Heart left ventricle (tissue), 16 donors: ENCODE results near the gene FBXL14. TPM values are rescaled to one million over a fixed set of nuclear protein-coding genes. Genes with fewer than 3 reads are reported as not detected.

Source experiments
- ATAC-seq, 4 donors: fragments of 200-7000 bp; cut with Tn5 transposase; one replicate each; pipeline ENCODE4 v1.9.1; 2020 to 2022; ENCODE audit warnings: moderate library complexity in 4 of 4, mild to moderate bottlenecking in 3 of 4, moderate number of reproducible peaks in 1 of 4
- DNase-seq, 5 donors: peaks; one replicate each; pipeline ENCODE4 v3.0.0-alpha.2; 2020
- H3K27ac ChIP-seq, 12 donors: fragments of 200-600 bp; sonication (generic) in 4 of 12; one replicate each; pipeline versions ENCODE4 v1.5.0 to v1.8.0; 2016 to 2022; ENCODE audit warnings: mild to moderate bottlenecking in 2 of 12
- H3K27me3 ChIP-seq, 9 donors: fragments of 200-600 bp; sonication (generic) in 2 of 9; one replicate each; pipeline versions ENCODE4 v1.5.1 to v1.8.0; 2016 to 2022; ENCODE audit warnings: mild to moderate bottlenecking in 3 of 9
- H3K36me3 ChIP-seq, 9 donors: fragments of 200-600 bp; sonication (generic) in 2 of 9; one replicate each; pipeline versions ENCODE4 v1.5.0 to v1.8.0; 2018 to 2022; ENCODE audit warnings: mild to moderate bottlenecking in 2 of 9
- H3K4me1 ChIP-seq, 12 donors: fragments of 200-600 bp; sonication (generic) in 4 of 12; one replicate each; pipeline versions ENCODE4 v1.5.0 to v1.8.0; 2016 to 2022; ENCODE audit warnings: mild to moderate bottlenecking in 3 of 12
- H3K4me3 ChIP-seq, 12 donors: fragments of 200-600 bp; sonication (generic) in 4 of 12; one replicate each; pipeline versions ENCODE4 v1.5.0 to v1.8.0; 2017 to 2022; ENCODE audit warnings: mild to moderate bottlenecking in 9 of 12, moderate library complexity in 4 of 12
- H3K9me3 ChIP-seq, 12 donors: fragments of 200-600 bp; sonication (generic) in 4 of 12; one replicate each; pipeline versions ENCODE4 v1.5.0 to v1.8.0; 2016 to 2022; ENCODE audit warnings: mild to moderate bottlenecking in 1 of 12
- POLR2A ChIP-seq, 2 donors: fragments of 450-650 bp; IDR thresholded peaks; one replicate each; pipeline ENCODE4 v1.6.1; 2017; ENCODE audit warnings: antibody characterized with exemption in 2 of 2, mild to moderate bottlenecking in 2 of 2, moderate library complexity in 2 of 2
- WGBS, 4 donors: extraction: QIAGEN DNeasy Blood & Tissue Kit in 2 of 4; methylation state at CpG; one replicate each; pipeline versions ENCODE4 v1.1.5 to v1.1.7; 2013 to 2018; 5-methylcytosine and 5-hydroxymethylcytosine counted together
- intact Hi-C, 10 donors: fragments of 100-400 bp; cut with DNase I; formaldehyde crosslinking; loops; one replicate each; pipeline versions ENCODE4 v1.11.1 to v1.14.2; 2022
- long read RNA-seq, 3 donors: library from polyadenylated mRNA; unstranded; transcript quantifications; one replicate each; pipeline ENCODE4 v2.0.0, GENCODE V29; 2020 to 2021
- polyA plus RNA-seq, 2 donors: library from polyadenylated mRNA; stranded (reverse); fragments of 200-250 nt; gene quantifications; one replicate each; pipeline ENCODE4 v1.2.3, GENCODE V29; 2013
- total RNA-seq, 9 donors: library from RNA; depleted of rRNA in 2 of 9; stranded (reverse); fragments of >200 nt in 2 of 9; fragmentation: NEBNext Ultra II Directional in 3 of 9; extraction: Animal tissue kit (Norgen Biotek cat#: 25700) in 3 of 9; gene quantifications; one replicate each; pipeline versions ENCODE4 v1.1.0 to v1.2.4, GENCODE V29; 2016 to 2023
- TF ChIP-seq, protein P1 (sequence below), 12 donors: fragments of 200-600 bp; sonication (generic) in 4 of 12; IDR thresholded peaks; one replicate each; pipeline versions ENCODE4 v1.5.0 to v1.8.0; 2018 to 2022; ENCODE audit warnings: antibody characterized with exemption in 12 of 12, mild to moderate bottlenecking in 5 of 12
- donor health status: ischemic (EF 13 %, LVEDD 7.1; RV severe dilation, severe dysfunction).
- donor health status: healthy with polysubstance abuse.
- donor health status: DM: no; HTN: yes; CAD: no.
- donor health status: DM: no; HTN: no; CAD: no.
- donor health status: ischemic (EF 25% LVEDD 6.9; RV normal size, moderate dysfunction).
- donor health status: ischemic (EF 25% LVEDD 5.7; RV mildly dilated, moderate dysfunction).
- donor health status: healthy.
- donor health status: DM: yes; HTN: yes; CAD: no.
- donor health status: ischemic (EF 35%, LVEDD 5.7; RV mildly dilated, moderate dysfunction).
- donor health status: nonischemic (EF 11% LVEDD 7.7; RV severe dilation, severe dysfunction).
- donor health status: DM: yes; HTN: yes; CAD: no.
- donor health status: PGD.
- donor health status: ischemic (EF 29% LVEDD 5.4; RV normal size, mild dysfunction).
- donor health status: nonischemic (EF 23%, LVEDD 6.1; RV moderate dilation, normal function).

FBXL14 gene, protein sequence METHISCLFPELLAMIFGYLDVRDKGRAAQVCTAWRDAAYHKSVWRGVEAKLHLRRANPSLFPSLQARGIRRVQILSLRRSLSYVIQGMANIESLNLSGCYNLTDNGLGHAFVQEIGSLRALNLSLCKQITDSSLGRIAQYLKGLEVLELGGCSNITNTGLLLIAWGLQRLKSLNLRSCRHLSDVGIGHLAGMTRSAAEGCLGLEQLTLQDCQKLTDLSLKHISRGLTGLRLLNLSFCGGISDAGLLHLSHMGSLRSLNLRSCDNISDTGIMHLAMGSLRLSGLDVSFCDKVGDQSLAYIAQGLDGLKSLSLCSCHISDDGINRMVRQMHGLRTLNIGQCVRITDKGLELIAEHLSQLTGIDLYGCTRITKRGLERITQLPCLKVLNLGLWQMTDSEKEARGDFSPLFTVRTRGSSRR
- total RNA-seq (10 to 100 TPM in 1 of 9 donors, 1 to 10 TPM in 8; 4.7 to 10.1 (median 8.4) TPM), polyA plus RNA-seq (1 to 10 TPM; 1.7 to 9.0 TPM)
- long read RNA-seq, donor 1, partial matches to known transcripts = 0 of 16 reads
- long read RNA-seq, donor 1, other reads (novel, unspliced or antisense) = 16 of 16 reads
- long read RNA-seq, donor 2, partial matches to known transcripts = 0 of 3 reads
- long read RNA-seq, donor 2, other reads (novel, unspliced or antisense) = 3 of 3 reads
- long read RNA-seq, donor 3, partial matches to known transcripts = 0 of 19 reads
- long read RNA-seq, donor 3, other reads (novel, unspliced or antisense) = 19 of 19 reads

DNA sequence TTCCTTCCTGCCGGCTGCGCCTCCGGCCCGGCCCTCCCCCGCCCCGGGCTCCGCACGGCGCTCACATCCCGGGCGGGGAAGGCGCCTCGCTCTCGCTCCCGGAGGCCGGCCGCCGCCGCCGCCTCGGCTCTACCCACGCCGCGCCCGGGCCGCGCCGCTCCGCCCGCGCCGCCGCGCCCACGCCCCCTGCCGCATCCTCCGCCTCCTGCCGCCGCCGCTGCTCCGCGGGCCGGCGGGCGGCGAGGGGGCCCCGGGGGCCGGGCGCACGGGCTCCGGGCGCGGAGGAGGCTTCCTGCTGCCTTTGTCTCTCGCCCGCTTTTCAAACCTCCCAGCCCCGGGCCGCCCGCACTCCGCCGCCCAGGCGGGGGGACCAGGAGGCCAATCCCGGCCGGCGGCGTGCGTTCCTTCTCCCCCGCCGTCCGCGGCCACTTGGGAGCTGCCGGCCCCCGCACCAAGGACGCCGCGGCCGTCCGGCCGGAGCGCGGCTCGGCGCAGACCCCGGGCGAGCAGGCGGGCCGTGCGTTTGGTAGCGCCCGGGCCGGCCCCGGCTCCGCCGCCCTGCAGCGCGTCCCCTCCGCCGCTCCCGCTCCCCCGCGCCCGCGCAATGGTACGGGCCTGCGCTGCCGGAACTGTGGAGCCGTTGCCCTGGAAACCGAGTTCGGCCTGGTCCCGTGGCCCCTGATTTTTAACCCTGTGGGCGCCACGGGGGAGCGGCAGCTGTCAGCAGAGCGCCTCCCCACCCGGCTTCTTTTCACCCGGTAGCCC is at the start of gene FBXL14:
Gene FBXL14 (minus strand): TSS at position 321 of the 765 bp plus-strand sequence. CDS start 515 bp downstream, outside the sequence.
- H3K36me3 ChIP-seq = no peaks in the 10 kb centered on the region
- intact Hi-C loops = loop anchor here in 4 of 10 donors (2.0 to 10.0 kb wide), 6 partner anchors 392 to 1020 kb away; partner anchors contain the start of genes ERC1 (in 2 of the 4) and RAD52 (in 1 of the 4)
- ATAC-seq = peak; percentile 74 to 83 (median 82)
- H3K4me3 ChIP-seq = peak within 1 kb of the TSS; percentile 58 to 99 (median 86)
- DNase-seq = peak; percentile 93 to 95 (median 94)
- peak within 1 kb of the TSS; percentile 87 to 97 (median 93) for H3K27ac ChIP-seq
- H3K9me3 ChIP-seq = no peaks in the 10 kb centered on the region
- TF ChIP-seq POLR2A (IDR thresholded peaks at IDR 0.05) = peak in 1 of 2 donors; percentile 40
- TF ChIP-seq, protein P1, sequence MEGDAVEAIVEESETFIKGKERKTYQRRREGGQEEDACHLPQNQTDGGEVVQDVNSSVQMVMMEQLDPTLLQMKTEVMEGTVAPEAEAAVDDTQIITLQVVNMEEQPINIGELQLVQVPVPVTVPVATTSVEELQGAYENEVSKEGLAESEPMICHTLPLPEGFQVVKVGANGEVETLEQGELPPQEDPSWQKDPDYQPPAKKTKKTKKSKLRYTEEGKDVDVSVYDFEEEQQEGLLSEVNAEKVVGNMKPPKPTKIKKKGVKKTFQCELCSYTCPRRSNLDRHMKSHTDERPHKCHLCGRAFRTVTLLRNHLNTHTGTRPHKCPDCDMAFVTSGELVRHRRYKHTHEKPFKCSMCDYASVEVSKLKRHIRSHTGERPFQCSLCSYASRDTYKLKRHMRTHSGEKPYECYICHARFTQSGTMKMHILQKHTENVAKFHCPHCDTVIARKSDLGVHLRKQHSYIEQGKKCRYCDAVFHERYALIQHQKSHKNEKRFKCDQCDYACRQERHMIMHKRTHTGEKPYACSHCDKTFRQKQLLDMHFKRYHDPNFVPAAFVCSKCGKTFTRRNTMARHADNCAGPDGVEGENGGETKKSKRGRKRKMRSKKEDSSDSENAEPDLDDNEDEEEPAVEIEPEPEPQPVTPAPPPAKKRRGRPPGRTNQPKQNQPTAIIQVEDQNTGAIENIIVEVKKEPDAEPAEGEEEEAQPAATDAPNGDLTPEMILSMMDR (IDR thresholded peaks at IDR 0.05) = peak in 1 of 12 donors; percentile 7
- 0 to 1% (median 0%) methylated on average over 14 to 115 of the region's 115 CpGs for WGBS, 4 donors
- no peaks in the 10 kb centered on the region for H3K27me3 ChIP-seq
- H3K4me1 ChIP-seq = peaks cover 0 to 53% (median 39%) of the 10 kb centered on the region in 12 donors

DNA sequence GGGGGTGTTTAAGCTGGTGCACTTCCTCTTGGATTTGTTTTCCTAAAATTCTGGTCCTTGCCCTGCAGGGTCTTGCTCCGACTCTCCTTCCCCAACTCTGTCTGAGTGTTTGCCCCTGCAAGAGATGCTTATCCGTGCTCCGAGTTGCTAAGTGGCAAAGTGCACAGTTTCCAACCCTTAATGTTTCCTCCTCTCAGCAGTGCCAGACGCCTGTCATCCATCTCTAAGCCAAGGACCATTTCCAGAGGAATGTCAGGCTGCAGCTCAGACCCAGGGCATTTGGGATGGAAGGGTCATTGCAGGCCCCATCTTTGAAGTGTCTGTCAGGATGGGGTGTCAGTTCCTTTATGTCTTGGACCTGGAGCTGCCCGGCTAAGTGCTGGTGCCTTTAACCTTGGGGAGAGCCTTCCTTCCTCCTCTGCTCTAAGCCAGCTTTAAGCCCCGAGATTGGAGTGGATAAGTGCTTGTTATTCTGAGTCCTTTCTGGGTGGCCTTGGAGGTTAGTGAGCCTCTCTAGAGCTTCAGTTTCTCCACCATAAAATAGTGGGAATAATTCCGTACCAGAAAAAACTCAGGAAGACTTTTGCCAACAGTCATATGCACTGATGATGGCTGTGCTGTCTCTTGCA is 49.6 kb upstream of the FBXL14 start:
- Histone ChIP-seq H3K27me3 (no peaks in the 10 kb centered on the region), H3K4me1 (peaks cover 0 to 25% (median 12%) of the 10 kb centered on the region in 12 donors), H3K9me3 (no peaks in the 10 kb centered on the region), H3K27ac (no peak overlapping the region), H3K36me3 (peaks cover 0 to 11% (median 0%) of the 10 kb centered on the region in 9 donors), H3K4me3 (no peak overlapping the region)
- 40 to 48% (median 45%) methylated on average over 7 of the region's 7 CpGs for WGBS, 4 donors
- DNase-seq (no peak), ATAC-seq (peak in 1 of 4 donors; percentile 9)
- TF ChIP-seq POLR2A (IDR thresholded peaks at IDR 0.05) = no peak
- TF ChIP-seq, protein P1 (IDR thresholded peaks at IDR 0.05) = no peak
- intact Hi-C loops = no loop called here

DNA sequence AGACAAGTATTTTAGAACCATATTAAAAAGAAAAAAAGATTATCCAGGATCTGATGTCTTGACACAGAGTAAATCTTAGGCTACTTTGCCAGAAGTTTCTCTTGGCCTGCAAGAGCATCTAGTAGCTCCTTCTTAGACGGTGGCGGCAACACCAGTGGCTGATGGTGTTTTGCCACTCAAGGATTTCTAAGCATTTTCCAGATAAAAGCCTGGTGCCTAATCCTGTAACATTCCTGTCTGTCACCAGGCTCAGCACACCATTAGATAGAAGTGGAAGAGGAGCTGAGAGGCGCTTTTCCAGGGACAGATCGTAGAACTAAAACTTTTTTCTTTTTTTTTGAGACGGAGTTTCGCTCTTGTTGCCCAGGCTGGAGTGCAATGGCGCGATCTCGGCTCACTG is 48.7 kb upstream of the FBXL14 start:
- Histone ChIP-seq H3K4me1 (peaks cover 0 to 22% (median 12%) of the 10 kb centered on the region in 12 donors), H3K36me3 (peaks cover 0 to 11% (median 0%) of the 10 kb centered on the region in 9 donors), H3K4me3 (no peak overlapping the region), H3K9me3 (no peaks in the 10 kb centered on the region), H3K27me3 (no peaks in the 10 kb centered on the region), H3K27ac (no peak overlapping the region)
- ATAC-seq (no peak), DNase-seq (no peak)
- intact Hi-C loops = no loop called here
- 55 to 70% (median 63%) methylated on average over 9 of the region's 9 CpGs for WGBS, 4 donors
- TF ChIP-seq POLR2A (IDR thresholded peaks at IDR 0.05) = no peak
- TF ChIP-seq, protein P1 (IDR thresholded peaks at IDR 0.05) = no peak
